Nephron progenitor cell (in vitro differentiated cells): ENCODE data around the gene EPN1.
A peak's percentile ranks its signal among the peaks of the same experiment; 100 is the strongest.

Experiments used
- DNase-seq: peaks from one replicate; pipeline ENCODE4 v3.0.0; 2021
- H3K27ac Mint-ChIP-seq: 2 replicates; pipeline ENCODE4 v1.8.0; 2021; ENCODE audit warnings: mild to moderate bottlenecking, moderate library complexity, mixed read lengths
- H3K27me3 Mint-ChIP-seq: 2 replicates; pipeline ENCODE4 v1.8.0; 2021; ENCODE audit warnings: mild to moderate bottlenecking, low read depth, mixed read lengths; ENCODE audit not compliant: poor library complexity
- H3K36me3 Mint-ChIP-seq: 2 replicates; pipeline ENCODE4 v1.8.0; 2021; ENCODE audit warnings: low read depth, mixed read lengths
- H3K4me1 Mint-ChIP-seq: 2 replicates; pipeline ENCODE4 v1.8.0; 2021; ENCODE audit warnings: mixed read lengths
- H3K4me3 Mint-ChIP-seq: 2 replicates; pipeline ENCODE4 v1.8.0; 2021; ENCODE audit warnings: mild to moderate bottlenecking, moderate library complexity, mixed read lengths
- H3K9me3 Mint-ChIP-seq: 2 replicates; pipeline ENCODE4 v1.8.0; 2021; ENCODE audit warnings: mild to moderate bottlenecking, moderate library complexity, mixed read lengths
- TF ChIP-seq, protein P1 (sequence below): fragments of 200-600 bp; sonication (generic); IDR thresholded peaks from 2 replicates; pipeline ENCODE4 v1.5.0; 2021; ENCODE audit warnings: antibody characterized with exemption

EPN1 gene

DNA sequence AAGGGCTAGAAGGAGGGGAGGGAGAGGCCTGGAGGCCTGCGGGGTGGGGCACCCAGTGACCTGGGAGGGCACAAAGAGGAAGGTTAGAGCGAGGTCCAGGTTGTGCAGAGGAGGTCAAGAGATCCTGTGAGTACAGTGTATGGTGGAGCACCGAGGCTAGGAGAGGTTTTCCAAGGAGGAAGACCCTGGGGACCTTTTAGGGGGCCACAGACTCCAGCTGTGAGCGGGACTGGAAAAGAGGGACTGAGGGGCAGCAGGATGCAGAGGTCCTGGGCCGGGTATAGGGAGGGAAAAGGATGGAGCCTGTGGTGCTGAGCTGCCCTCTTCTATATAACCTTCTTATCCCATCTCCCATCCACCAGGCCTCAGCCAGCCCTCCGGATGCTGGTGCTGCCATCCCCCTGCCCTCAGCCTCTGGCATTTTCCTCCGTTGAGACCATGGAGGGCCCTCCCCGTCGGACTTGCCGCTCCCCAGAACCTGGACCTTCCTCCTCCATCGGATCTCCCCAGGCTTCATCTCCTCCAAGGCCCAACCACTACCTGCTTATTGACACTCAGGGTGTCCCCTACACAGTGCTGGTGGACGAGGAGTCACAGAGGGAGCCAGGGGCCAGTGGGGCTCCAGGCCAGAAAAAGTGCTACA, 30.7 kb upstream of the EPN1 start:
- H3K27me3 Mint-ChIP-seq, result no peaks in the 10 kb centered on the region
- TF ChIP-seq, protein P1, sequence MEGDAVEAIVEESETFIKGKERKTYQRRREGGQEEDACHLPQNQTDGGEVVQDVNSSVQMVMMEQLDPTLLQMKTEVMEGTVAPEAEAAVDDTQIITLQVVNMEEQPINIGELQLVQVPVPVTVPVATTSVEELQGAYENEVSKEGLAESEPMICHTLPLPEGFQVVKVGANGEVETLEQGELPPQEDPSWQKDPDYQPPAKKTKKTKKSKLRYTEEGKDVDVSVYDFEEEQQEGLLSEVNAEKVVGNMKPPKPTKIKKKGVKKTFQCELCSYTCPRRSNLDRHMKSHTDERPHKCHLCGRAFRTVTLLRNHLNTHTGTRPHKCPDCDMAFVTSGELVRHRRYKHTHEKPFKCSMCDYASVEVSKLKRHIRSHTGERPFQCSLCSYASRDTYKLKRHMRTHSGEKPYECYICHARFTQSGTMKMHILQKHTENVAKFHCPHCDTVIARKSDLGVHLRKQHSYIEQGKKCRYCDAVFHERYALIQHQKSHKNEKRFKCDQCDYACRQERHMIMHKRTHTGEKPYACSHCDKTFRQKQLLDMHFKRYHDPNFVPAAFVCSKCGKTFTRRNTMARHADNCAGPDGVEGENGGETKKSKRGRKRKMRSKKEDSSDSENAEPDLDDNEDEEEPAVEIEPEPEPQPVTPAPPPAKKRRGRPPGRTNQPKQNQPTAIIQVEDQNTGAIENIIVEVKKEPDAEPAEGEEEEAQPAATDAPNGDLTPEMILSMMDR, result no peak
- H3K9me3 Mint-ChIP-seq, result no peaks in the 10 kb centered on the region
- no peak for DNase-seq
- peak overlapping the region; percentile 79 for H3K27ac Mint-ChIP-seq
- peak overlapping the region; percentile 89 for H3K4me3 Mint-ChIP-seq
- H3K36me3 Mint-ChIP-seq, result peaks cover 13% of the 10 kb centered on the region
- H3K4me1 Mint-ChIP-seq, result peaks cover 62% of the 10 kb centered on the region

- Mint-ChIP-seq H3K4me1 (peaks cover 67% of the 10 kb centered on the region), H3K9me3 (no peaks in the 10 kb centered on the region), H3K27ac (peak overlapping the region; percentile 81), H3K4me3 (peak overlapping the region; percentile 89), H3K36me3 (peaks cover 13% of the 10 kb centered on the region), H3K27me3 (no peaks in the 10 kb centered on the region)
- DNase-seq, result no peak
- TF ChIP-seq, protein P1, result no peak
Observed at GRCh38 chr19:55644842-55645511, 30.0 kb upstream of the EPN1 start.

GRCh38 chr19:55645512-55645881, 29.5 kb upstream of the EPN1 start:
- TF ChIP-seq, protein P1, result no peak
- H3K36me3 Mint-ChIP-seq, result peaks cover 13% of the 10 kb centered on the region
- H3K27ac Mint-ChIP-seq, result no peak overlapping the region
- H3K4me3 Mint-ChIP-seq, result peak overlapping the region; percentile 69
- no peaks in the 10 kb centered on the region for H3K9me3 Mint-ChIP-seq
- DNase-seq, result no peak
- peaks cover 63% of the 10 kb centered on the region for H3K4me1 Mint-ChIP-seq
- no peaks in the 10 kb centered on the region for H3K27me3 Mint-ChIP-seq

DNA sequence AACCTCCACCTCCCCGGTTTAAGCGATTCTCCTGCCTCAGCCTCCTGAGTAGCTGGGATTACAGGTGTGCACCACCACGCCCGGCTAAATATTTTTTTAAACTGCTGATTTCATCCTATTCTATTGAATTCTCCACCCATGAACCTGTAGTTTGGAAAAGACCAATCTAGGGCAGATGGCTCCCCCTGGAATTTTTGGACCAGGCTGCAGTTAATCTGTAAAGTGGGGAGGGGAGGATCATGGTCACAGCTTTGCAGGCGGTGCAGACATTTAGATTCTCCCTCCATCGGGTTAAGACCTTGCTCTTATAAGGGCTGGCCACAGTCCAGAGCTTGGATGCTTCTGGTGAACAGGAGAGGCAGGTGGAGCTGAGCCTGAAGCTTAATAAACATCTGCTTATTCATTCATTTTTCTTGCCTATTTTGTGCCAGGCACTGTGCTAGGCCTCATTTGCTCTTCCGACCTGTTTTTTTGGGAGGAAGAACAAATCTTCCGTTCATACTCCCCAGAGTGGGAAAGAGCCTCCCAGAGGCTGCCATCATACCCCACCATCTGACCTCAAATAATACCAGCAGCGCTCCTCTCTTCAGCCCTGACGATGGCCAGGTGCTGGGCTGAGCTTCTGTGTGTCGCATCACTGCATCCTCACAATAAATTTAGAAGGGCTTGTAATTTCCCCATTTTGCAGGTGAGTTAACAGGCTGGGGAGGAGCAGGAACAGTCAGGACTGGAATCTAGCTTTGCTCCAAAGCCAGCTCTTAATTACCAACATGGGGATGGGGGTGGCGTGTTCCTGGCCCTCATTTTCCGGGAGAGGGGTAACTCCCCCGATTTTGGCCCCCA, 27.9 kb upstream of the EPN1 start:
- H3K36me3 Mint-ChIP-seq, result peaks cover 18% of the 10 kb centered on the region
- TF ChIP-seq, protein P1, result no peak
- H3K9me3 Mint-ChIP-seq, result no peaks in the 10 kb centered on the region
- H3K27ac Mint-ChIP-seq, result peak overlapping the region; percentile 78
- peak overlapping the region; percentile 84 for H3K4me3 Mint-ChIP-seq
- no peaks in the 10 kb centered on the region for H3K27me3 Mint-ChIP-seq
- no peak for DNase-seq
- H3K4me1 Mint-ChIP-seq, result peaks cover 53% of the 10 kb centered on the region

- Mint-ChIP-seq H3K27me3 (no peaks in the 10 kb centered on the region), H3K36me3 (peaks cover 21% of the 10 kb centered on the region), H3K27ac (peak within 1 kb of the TSS; percentile 61), H3K9me3 (no peaks in the 10 kb centered on the region), H3K4me3 (peak within 1 kb of the TSS; percentile 85), H3K4me1 (peaks cover 48% of the 10 kb centered on the region)
- peak; percentile 79 for DNase-seq
- TF ChIP-seq, protein P1, result no peak
Observed at GRCh38 chr19:55647732-55648584, 27.1 kb upstream of the EPN1 start, which contains the start of gene CCDC106. CCDC106 (plus strand) TSS chr19:55648212; CDS start chr19:55649047, 835 bp downstream.
